ENCODE results near the gene BABAM2. TPM values are rescaled to one million over a fixed set of nuclear protein-coding genes. Genes with fewer than 3 reads are reported as not detected.

Gene BABAM2
- total RNA-seq, 1 experiment from 2014 or later: 27.1 TPM

DNA sequence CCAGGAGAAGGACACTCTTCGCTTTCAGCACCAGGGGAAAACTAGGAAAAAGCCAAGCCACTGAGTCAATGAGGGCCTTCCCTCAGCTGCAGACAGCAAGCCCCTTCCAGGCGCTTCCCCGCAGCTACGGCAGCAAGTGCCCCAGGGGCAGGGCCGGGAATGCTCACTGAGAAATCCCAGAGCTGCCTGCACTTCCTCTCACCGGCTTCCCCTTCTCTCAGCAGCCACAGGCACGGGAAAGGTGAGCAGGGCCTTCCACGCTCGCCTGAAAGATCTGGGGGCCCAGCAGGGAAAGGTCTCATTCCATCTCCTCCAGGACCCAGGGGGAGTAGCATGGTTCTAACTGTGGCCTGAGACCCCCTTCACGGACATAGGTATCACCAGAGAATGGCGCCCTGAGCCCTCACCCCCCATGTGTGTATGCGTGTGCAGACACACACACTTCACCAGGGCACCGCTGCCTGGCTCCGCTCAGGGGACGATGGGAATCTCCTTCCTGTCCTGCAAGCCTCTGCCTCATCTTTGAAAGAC lies 472.5 kb downstream of the BABAM2 start:
- H3K4me3 Mint-ChIP-seq: 0 out of 5 replicates have a peak overlapping the region, but pooled peaks of 1 of the 2 experiments have one; percentile 23
- no peaks in the 10 kb centered on the region for H3K9me3 Mint-ChIP-seq
- no peaks in the 10 kb centered on the region for H3K36me3 Mint-ChIP-seq (ENCODE audit: insufficient read depth in 1 of 3, low read depth in 3 of 3)
- H2AFZ ChIP-seq (ENCODE audit: low read length): no peak overlapping the region
- peaks cover 11% of the 10 kb centered on the region for H3K27me3 Mint-ChIP-seq (ENCODE audit: low read depth)
- H3K56ac ChIP-seq (ENCODE audit: insufficient read length, low read depth, low read length): no peak overlapping the region
- no peaks in the 10 kb centered on the region for H3K79me1 ChIP-seq (ENCODE audit: insufficient read depth, low read depth, low read length, poor library complexity, severe bottlenecking)
- no peak overlapping the region for H2AK5ac ChIP-seq (ENCODE audit: insufficient read length, low read length)
- no peak overlapping the region for H2BK120ac ChIP-seq (ENCODE audit: low read depth, low read length, poor library complexity, severe bottlenecking)
- peak overlapping the region in 1 of 3 experiments; percentile 44; a peak in 2 of 7 replicates for H3K27ac Mint-ChIP-seq
- H2BK5ac ChIP-seq (ENCODE audit: insufficient read length, low read length): no peak overlapping the region
- no peak overlapping the region for H3K14ac ChIP-seq (ENCODE audit: insufficient read depth, low read length)
- WGBS (ENCODE audit: extremely low coverage, insufficient read length, low lambda C conversion rate): no CpG with 5 or more reads among the region's 15 CpGs
- H3K4me1 ChIP-seq (ENCODE audit: insufficient read depth, low read length): no peaks in the 10 kb centered on the region
- no peak overlapping the region for H3K27ac ChIP-seq (ENCODE audit: insufficient read length, low read depth, low read length)
- no peak overlapping the region for H2BK12ac ChIP-seq (ENCODE audit: insufficient read length, low read depth, low read length)
- H3T11ph ChIP-seq (ENCODE audit: low read length): no peak overlapping the region
- TF ChIP-seq, protein P1, sequence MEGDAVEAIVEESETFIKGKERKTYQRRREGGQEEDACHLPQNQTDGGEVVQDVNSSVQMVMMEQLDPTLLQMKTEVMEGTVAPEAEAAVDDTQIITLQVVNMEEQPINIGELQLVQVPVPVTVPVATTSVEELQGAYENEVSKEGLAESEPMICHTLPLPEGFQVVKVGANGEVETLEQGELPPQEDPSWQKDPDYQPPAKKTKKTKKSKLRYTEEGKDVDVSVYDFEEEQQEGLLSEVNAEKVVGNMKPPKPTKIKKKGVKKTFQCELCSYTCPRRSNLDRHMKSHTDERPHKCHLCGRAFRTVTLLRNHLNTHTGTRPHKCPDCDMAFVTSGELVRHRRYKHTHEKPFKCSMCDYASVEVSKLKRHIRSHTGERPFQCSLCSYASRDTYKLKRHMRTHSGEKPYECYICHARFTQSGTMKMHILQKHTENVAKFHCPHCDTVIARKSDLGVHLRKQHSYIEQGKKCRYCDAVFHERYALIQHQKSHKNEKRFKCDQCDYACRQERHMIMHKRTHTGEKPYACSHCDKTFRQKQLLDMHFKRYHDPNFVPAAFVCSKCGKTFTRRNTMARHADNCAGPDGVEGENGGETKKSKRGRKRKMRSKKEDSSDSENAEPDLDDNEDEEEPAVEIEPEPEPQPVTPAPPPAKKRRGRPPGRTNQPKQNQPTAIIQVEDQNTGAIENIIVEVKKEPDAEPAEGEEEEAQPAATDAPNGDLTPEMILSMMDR (conservative IDR thresholded peaks at IDR 0.05): no peak
- no peaks in the 10 kb centered on the region for H4K20me1 ChIP-seq (ENCODE audit: control insufficient read depth, insufficient read depth, insufficient read length)
- no peak overlapping the region for H3K18ac ChIP-seq (ENCODE audit: insufficient read length, low read depth, low read length)
- no peaks in the 10 kb centered on the region for H3K27me3 ChIP-seq (ENCODE audit: insufficient read depth, low read length)
- DNase-seq: no peak
- no peak overlapping the region for H4K8ac ChIP-seq (replicated peaks; ENCODE audit: insufficient read length, low read depth, low read length)
- H4K91ac ChIP-seq (ENCODE audit: insufficient read length, low read depth, low read length): no peak overlapping the region
- H3K4me2 ChIP-seq (ENCODE audit: insufficient read depth, insufficient read length, low read length): no peak overlapping the region
- H4K5ac ChIP-seq (ENCODE audit: insufficient read length, low read depth, low read length): no peak overlapping the region
- no peak overlapping the region for H3K9ac ChIP-seq (ENCODE audit: extremely low read depth, insufficient read length, low read length)
- H3K4me1 Mint-ChIP-seq: peaks cover 19 to 31% of the 10 kb centered on the region in 2 experiments
- no peaks in the 10 kb centered on the region for H3K9me3 ChIP-seq (ENCODE audit: control insufficient read depth, low read depth, low read length)
- no peak overlapping the region for H2BK20ac ChIP-seq (ENCODE audit: low read depth, low read length, poor library complexity, severe bottlenecking)
- H3K79me2 ChIP-seq (ENCODE audit: insufficient read depth, low read length): no peaks in the 10 kb centered on the region
- H3K4ac ChIP-seq (ENCODE audit: low read depth, low read length): no peak overlapping the region
- H3K23ac ChIP-seq (ENCODE audit: insufficient read length, low read depth, low read length): no peak overlapping the region
- H3K23me2 ChIP-seq (ENCODE audit: insufficient read length, low read depth, low read length, poor library complexity, severe bottlenecking): no peaks in the 10 kb centered on the region
- H2BK15ac ChIP-seq (ENCODE audit: low read depth, low read length): no peak overlapping the region

Data from H9 (cell line).